HG03280 (cell line): ENCODE results near the gene AGGF1.
"Not testable (repeated sequence)": the region's sequence is repeated elsewhere in the genome, so short reads cannot be mapped to it uniquely, and the experiment has no call there.

Source experiments
- ATAC-seq: cut with Tn5 transposase; IDR thresholded peaks from one replicate; pipeline ENCODE4 v1.9.1; 2021; ENCODE audit warnings: mild to moderate bottlenecking, moderate library complexity; ENCODE audit not compliant: unreplicated experiment

AGGF1 gene

DNA sequence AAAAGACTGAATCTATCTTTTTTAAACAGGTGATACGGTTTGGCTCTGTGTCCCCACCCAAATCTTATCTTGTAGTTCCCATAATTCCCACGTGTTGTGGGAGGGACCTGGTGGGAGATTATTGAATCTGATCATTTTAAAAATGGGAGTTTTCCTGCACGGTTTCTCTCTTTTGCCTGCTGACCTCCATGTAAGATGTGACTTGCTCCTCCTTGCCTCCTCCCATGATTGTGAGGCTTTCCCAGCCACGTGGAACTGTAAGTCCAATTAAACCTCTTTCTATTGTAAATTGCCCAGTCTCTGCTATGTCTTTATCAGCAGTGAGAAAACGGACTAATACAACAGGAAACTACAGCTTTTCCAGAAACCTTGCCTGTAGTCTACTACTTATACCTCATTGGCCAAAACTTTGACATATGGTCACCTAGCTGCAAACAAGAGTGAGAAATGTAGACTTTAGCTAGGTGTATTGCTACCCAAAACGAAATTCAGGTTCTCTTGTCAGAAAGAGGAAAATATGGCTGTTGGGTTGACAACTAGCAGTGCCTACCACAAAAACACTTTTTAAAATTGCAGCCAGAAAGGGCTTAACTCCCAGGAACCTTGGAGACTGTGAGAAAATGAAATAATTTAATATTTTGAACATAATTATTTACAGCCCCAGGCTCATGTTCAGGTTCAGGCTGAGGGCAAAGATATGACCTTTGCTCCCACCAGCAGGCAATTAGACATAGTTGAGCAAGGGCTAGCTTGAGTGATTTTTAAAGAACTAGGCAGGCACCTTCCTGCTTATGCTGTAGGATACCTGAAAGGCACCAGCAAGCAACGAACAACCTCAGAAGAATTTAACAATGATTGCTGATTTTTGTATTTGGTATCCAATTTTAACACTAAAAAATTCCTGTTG is 7.4 kb upstream of the AGGF1 start:
- ATAC-seq: no peak

DNA sequence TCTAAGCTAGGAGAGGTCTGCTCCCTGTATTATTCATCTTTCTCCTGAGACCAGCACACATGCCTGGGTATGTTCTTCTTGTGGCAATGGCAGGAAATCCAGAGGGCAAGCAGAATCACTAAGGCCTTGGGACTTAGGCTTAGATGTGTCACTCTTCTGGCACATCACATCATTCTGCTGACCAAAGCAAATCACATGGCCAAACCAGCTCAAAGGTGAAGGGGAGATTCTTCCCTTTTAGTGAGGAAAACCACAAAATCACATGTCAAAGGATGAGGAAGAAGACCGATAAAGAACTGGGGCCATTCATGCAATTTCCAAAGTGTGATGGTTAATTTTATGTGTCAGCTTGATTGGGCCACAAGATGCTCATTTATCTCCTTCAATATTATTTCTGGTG is 5.7 kb upstream of the AGGF1 start:
- no peak for ATAC-seq

DNA sequence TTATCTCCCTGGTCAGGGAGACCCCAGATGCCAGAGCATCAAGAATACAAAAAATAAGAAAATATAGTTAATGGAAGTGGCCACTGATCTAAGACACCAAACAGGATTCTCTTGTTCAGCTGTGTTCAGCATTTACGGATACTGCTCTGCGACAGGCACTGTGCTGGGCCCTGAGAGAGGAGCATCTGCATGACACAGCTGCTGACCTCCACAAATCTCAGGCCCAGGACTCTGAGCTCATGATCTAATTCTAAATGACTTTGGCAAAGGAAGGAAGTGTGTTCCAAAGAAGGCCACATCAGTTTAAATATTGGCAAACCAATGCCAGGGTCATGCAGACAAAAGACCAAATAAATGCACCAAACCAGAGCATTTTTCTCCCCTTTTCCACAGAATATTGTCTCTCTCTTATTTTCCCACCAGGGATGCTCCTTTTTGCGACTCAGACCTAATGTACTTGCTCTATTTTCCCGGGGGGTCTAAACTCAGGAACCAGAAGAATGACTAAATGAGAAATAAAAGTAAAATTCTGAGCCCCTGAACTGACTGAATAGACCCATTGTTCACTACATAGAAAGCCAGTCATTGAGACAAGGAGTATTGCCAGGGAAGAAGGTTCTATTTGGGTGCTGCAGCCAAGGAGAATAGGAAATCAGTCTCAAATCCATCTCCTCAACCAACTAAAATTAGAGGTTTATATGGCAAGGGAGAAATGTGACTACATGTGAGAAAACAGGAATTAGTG is 1.4 kb upstream of the AGGF1 start:
- ATAC-seq: no peak

DNA sequence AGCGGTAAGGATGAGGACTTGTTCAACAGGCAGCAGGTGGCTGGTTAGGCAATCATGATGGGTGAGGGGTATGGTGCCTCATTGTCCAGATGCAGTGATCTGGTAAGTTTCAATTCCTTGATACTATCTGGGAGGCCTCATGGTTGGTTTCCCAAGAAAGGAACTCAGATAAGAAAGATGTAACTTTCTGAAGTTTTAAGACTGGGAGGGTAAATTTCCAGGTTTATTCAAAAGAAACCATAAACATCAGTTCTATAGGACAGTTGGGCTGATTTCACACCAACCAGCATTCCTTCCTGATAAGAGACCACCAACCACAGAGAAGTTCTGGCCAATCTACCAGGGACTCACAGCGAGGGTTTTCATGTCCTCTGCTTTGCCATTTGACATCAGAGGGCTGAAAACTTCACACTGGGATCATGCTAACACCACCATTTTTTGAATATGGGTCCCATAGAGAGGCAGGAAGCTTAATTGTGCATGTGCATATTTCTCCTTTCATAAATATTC is 773 bp upstream of the AGGF1 start:
- no peak for ATAC-seq

DNA sequence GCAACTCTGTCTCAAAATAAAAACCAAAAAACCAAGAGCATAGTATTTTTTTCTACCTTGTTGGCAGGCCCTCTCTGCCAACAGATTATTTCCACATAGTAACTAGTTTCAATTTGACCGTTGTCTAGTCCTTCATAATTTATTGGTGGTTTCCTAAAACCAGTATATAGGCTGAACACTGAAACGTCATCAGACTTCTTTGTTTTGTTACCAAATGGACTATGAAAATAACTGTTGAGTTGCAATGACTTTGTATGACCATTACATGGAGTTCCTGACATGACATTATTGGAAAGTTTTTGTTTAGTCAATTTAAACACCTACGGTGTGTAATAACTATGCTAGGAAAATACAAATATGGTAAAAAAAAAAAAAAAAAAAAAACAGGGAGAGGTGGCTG is 1.7 kb downstream of the AGGF1 start:
- no peak for ATAC-seq

DNA sequence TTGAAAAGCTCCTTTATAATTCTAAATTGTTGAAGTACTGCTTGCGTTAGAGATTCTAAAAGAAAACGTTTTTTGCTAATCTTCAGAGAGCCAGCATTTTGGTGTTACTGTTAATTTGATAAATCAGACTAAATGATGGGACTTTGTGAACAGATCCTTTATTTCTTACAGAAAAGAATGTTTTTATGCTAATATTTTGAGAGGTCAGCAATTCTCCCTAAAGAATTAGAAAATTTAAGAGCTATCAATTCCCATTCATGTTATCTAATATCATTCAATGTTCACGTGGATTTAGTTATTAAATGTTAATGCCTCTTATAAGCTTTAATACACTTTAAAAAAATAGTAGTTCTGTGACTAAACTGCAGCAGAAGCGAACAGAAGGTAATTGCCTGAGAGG is 2.4 kb downstream of the AGGF1 start:
- ATAC-seq: no peak

DNA sequence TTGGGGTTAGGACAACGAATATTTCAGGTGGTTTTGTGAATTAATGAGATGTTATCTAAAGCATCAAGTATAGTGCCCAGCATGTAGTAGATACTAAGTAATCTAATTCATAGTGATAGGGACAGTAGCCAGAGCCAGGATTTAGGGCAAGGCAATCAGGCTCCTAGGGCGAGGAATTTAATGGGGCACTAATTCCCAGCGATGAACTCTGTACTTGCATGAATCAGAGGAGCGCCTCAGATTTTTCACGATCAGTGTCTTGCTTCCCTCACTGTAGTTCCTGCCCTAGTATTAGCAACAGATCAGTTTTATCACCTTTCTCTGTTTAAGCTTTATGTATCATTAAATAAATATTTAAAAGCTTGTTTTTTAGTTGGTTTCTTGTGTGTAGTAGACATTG is 3.1 kb downstream of the AGGF1 start:
- ATAC-seq: no peak

DNA sequence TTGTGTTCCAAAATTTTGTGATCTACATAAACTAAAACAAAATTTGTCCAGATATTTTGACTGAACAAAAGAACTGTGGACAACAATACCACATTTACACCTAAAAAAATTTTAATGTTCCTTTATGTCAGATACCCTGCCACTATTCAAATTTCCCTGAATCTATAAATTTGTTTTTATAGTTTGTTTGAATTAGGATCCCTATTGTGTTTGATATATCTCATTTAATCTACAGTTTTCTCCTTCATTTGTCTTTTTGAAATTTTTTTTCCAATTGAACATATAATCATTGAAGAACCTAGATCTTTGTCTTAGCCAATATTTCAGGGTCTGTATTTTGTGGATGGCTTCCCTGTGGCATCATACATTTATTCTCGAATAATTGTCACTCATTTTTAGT is 5.7 kb downstream of the AGGF1 start:
- ATAC-seq: no peak

DNA sequence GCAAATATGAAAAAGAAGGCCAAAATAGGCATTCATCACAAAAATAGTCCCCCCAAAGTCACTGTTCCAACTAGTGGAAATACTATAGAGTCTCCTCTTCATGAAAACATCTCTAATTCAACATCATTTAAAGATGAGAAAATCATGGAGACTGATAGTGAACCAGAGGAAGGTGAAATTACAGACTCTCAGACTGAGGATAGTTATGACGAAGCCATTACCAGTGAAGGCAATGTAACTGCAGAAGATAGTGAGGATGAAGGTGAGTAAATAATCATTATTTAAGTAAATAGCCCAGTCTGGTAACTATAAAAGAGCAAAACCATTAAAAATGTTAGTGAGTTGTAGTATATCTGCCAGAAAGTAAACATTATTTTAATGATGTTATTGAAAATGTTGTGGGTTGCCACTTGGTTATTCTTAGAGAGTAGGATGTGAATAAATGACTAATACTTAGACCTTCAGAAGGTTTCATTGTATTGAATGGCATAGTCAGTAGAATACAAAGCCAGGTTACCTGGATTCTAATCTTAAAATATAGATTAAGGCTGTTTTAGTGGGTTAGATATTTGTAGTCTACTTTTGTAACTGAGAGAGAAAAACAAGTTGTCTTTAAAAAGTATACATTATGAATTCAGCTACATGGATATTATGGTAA is 16.3 kb downstream of the AGGF1 start:
- no peak for ATAC-seq

DNA sequence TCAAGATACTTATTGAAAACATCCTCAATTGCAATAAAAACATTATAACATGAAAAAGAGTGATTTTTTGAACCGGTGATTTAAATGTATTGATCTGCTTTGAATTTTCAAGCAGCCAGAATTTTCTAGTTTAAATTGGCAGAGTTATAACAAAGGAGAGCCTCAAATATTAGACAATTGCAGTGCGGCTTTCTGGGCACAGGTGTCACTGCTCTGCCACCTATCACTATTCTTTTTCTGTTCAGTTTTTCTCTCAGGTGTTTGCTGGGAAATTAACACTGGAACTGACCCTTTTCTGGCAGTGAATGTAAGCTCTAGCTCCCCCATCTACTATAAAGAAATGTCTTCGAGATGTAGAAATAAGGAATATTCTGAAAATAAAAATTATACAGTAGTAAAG is 33.8 kb downstream of the AGGF1 start:
- ATAC-seq: no peak

DNA sequence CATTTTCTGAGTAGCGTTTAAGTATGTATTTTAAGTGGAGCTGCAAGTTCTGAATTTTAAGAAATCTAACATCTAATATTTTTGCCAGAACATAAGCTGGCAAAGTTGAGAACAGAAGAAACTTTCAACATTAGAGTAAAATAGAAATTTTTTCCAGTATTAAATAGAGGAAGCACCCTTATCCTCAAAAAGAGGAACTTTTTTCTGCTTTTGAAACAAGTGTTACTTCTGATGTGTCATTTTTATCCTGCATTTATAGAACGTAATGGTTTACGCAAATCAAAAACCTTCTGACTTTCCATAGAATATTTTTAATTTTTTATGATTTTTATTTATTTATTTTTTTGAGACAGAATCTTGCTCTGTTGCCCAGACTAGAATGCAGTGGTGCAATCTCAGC is 35.1 kb downstream of the AGGF1 start:
- no peak for ATAC-seq

DNA sequence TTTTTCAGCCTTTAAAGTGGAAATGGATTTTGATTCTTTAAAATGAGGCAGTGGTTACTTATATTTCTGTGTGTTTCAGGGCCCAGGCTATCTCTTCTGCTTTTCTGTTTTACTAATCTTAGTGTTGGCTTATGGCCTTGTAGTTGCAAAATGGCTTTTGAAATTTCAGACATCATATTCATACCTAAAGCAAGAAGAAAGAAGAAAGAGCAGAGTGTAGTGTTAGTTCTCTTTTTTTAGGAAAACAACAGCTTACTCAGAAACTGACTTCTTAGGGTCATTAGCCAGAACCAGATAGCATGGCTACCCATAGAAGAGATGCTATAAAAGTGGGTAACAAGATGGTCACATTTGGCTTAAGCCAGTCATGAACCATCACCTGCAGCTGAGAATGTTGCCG is 36.0 kb downstream of the AGGF1 start:
- ATAC-seq: no peak

DNA sequence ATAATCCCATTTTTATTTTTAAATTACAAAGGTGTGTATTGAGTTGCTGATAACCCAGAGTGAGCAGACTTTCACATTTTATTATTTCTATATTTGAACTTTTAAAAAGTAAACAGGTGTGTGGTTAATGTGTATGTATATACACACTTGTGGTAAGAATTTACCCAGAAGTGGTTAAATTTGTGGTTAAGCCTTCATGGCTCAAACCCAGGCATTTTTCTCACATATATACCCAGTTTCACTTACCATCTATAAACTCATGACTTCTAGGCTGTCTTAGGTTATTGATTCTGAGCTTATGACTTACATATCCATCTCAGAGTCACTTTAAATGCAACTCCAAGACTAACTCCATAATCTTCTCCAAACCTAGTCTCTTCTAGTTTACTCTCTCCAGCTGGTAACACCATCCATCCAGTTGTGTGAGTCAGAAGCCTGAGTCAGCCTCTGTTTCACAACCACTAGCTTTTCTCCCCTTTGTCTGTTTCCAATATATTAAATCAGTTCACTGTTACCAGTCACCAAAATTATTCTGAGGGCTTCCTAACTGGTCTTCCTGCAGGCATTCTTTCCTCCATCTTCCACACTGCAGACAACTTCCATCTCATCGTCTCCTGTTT is 36.7 kb downstream of the AGGF1 start:
- no peak for ATAC-seq

DNA sequence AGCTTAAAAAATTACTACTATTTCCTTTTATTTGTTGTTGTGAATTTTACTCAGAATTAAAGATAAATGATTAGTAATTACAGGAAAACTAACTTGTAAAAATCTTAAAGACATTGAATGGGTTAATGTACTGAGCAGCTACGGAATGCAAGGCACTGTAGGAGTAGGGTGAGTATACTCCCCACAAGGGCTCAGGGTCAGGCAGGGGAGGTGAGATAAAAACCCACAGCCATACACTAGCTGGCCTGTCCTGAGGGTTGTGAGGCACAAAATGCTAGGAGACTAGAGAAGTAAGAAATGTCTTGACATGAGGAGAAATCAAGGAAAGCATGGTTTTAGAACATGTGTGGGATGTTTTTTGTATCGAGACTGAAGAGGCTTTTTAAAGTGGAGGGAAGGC is 43.5 kb downstream of the AGGF1 start:
- no peak for ATAC-seq

DNA sequence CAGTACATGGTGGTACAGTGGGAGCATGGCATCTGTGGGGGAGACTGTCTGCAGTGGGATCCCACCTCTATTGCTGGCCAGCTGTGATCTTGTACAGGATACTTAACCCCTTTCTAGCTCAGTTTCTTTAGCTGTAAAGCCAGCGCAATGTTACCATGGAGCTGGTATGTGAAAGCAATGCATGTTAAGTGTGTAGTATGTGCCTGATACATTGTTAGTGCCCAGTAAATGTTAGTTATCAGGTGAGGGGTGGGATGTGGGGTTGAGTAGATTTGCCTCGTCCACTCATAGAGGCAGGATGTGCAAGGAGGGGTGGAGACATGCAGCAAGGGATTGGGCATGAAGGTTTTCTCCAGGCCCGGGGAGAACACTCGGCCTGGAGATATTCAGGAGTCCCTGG is 44.5 kb downstream of the AGGF1 start:
- no peak for ATAC-seq

DNA sequence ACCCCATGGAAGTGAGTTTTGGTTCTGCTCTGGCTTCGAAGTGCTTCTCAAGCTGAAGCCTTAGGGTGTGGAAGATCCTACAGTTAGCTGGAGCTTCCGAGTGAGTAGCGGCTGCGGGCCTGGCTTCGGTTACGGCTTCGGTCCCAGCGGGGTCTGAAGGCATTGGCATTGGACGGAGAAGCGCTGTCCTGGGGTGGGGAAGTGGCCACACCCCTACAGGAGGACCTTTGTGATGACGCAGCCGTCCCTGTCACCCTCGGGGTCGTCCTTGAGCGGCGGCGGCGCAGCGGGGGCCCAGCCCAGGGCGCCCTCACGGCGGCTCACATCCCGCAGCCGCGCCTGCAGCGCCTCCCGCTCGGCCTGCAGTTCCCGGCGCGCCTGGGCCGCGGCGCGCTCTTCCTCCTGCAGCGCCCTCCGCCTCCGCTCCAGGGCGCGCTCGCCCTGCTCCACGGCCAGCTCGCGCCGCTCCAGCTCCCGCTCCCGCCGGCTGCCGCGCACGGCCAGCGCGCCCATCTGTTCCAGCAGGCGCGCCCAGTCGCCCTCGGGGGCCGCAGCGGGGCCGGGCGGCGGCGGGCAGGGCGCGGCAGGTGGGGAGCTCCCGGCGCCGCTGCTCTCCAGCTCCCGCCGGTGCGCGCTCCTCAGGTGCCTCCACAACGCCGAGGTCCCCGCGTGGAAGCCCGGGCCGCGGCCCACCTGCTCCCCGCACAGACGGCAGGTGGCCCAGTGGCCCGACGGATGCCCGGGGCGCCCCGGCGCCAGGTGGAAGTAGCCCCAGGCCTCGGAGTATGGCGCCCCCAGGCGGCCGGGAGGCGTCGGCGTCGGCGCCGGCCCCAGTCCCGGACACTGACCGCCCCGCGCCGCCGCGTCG is 47.0 kb downstream of the AGGF1 start:
- ATAC-seq: peak; percentile 82

DNA sequence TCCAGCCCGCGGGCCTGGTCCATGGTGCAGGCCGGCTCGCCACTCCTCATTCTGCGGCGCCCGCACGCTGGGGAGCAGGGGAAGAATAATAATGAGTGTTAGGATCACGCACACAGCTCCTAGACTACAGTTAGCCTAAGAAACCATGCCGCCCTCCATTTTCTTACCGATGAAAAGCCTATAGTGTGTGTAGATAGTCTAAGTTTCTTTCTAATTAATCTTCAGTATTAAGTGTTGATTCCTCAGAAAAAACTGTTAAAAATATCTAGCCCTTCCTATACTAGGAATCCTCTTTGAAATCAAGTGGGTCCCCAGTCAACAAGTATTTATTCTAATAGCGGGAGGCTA is 47.6 kb downstream of the AGGF1 start:
- ATAC-seq: no peak

DNA sequence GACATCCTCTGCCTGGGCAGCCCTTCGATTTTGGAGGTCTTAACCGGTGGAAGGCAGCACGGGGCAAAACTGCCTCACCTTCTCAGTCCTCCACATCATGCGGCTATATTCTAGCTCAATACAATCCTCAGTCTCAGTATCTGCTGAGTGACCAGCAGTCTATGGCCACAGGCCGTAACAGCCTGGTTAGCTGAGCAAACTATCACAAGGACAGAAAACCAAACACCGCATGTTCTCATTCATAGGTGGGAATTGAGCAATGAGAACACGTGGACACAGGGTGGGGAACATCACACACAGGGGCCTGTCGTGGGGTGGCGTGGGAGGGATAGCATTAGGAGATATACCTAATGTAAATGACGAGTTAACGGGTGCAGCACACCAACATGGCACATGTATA is 50.3 kb downstream of the AGGF1 start:
- not testable (repeated sequence) for ATAC-seq

DNA sequence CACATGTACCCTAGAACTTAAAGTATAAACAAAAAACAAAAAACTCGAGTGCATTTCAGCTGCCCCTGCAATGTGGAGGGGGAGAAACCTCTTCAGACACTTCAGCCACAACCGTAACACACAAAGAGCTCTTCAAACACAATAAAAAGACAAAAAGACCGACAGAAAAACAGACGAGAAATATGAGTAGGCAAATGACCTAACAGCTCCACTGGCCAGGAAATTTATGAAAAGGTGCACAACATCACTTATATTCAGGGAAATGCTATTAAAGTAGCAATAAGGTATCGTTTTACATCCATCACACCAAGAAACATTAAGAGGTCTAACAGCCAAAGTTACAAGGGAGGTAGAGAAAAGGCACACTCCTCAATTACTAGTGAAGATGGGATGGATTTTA is 50.7 kb downstream of the AGGF1 start:
- ATAC-seq: no peak

DNA sequence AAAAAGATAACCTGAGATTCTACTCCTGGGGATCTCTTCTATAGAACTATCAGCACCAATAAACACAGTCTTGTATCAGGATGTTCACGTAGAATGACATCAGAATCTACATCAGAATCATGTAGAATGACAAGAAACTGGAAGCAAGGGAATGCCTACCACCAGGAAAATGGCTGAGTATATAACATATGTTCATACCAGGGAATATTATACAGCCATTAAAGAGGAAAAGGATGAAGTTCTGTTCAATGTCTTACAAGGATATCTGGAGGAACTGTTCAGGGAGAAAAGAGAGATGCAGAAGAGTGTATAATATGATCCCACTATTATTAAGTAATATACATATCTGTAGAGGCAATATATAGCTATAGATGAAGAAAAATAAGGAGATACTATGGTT is 52.1 kb downstream of the AGGF1 start:
- no peak for ATAC-seq
